ENCODE data around the gene PALD1. TPM values are rescaled to one million over a fixed set of nuclear protein-coding genes. Genes with fewer than 3 reads are reported as not detected.
"Not testable (repeated sequence)": the region's sequence is repeated elsewhere in the genome, so short reads cannot be mapped to it uniquely, and the experiment has no call there.

PALD1 gene
- polyA plus RNA-seq, 4 donors, result 10.5 to 13.3 (median 12.0) TPM

- no peak for DNase-seq (ENCODE audit: low read depth in 4 of 4, low spot score in 2 of 4)
These were observed 2.5 kb downstream of the PALD1 start for GRCh38 chr10:70481105-70481504.

- DNase-seq (ENCODE audit: low read depth in 4 of 4, low spot score in 2 of 4), result no peak
These were observed 3.4 kb downstream of the PALD1 start for GRCh38 chr10:70481831-70482530.

GRCh38 chr10:70482982-70483760 lies 4.6 kb downstream of the PALD1 start:
- DNase-seq (ENCODE audit: low read depth in 4 of 4, low spot score in 2 of 4), result no peak

- not testable (repeated sequence) for DNase-seq (ENCODE audit: low read depth in 4 of 4, low spot score in 2 of 4)
These were observed 5.3 kb downstream of the PALD1 start for GRCh38 chr10:70483872-70484271.

GRCh38 chr10:70487824-70488223 lies 9.3 kb downstream of the PALD1 start:
- no peak for DNase-seq (ENCODE audit: low read depth in 4 of 4, low spot score in 2 of 4)

GRCh38 chr10:70490142-70490541 lies 11.6 kb downstream of the PALD1 start:
- no peak for DNase-seq (ENCODE audit: low read depth in 4 of 4, low spot score in 2 of 4)

GRCh38 chr10:70491614-70492013 lies 13.0 kb downstream of the PALD1 start:
- no peak for DNase-seq (ENCODE audit: low read depth in 4 of 4, low spot score in 2 of 4)

GRCh38 chr10:70492786-70493659 lies 14.5 kb downstream of the PALD1 start:
- no peak for DNase-seq (ENCODE audit: low read depth in 4 of 4, low spot score in 2 of 4)

- DNase-seq (ENCODE audit: low read depth in 4 of 4, low spot score in 2 of 4), result no peak
These were observed 15.2 kb downstream of the PALD1 start for GRCh38 chr10:70493660-70494234.

- no peak for DNase-seq (ENCODE audit: low read depth in 4 of 4, low spot score in 2 of 4)
These were observed 16.0 kb downstream of the PALD1 start for GRCh38 chr10:70494536-70494935.

- no peak for DNase-seq (ENCODE audit: low read depth in 4 of 4, low spot score in 2 of 4)
These were observed 16.4 kb downstream of the PALD1 start for GRCh38 chr10:70494966-70495365.

GRCh38 chr10:70495691-70496261 lies 17.2 kb downstream of the PALD1 start:
- DNase-seq (ENCODE audit: low read depth in 4 of 4, low spot score in 2 of 4), result no peak

- no peak for DNase-seq (ENCODE audit: low read depth in 4 of 4, low spot score in 2 of 4)
These were observed 18.0 kb downstream of the PALD1 start for GRCh38 chr10:70496341-70497119.

GRCh38 chr10:70497120-70497545 lies 18.6 kb downstream of the PALD1 start:
- DNase-seq (ENCODE audit: low read depth in 4 of 4, low spot score in 2 of 4), result no peak

- DNase-seq (ENCODE audit: low read depth in 4 of 4, low spot score in 2 of 4), result no peak
These were observed 20.6 kb downstream of the PALD1 start for GRCh38 chr10:70498970-70499835.

GRCh38 chr10:70499836-70500167 lies 21.2 kb downstream of the PALD1 start:
- no peak for DNase-seq (ENCODE audit: low read depth in 4 of 4, low spot score in 2 of 4)

- no peak for DNase-seq (ENCODE audit: low read depth in 4 of 4, low spot score in 2 of 4)
These were observed 21.8 kb downstream of the PALD1 start for GRCh38 chr10:70500368-70500767.

GRCh38 chr10:70500812-70501301 lies 22.3 kb downstream of the PALD1 start:
- DNase-seq (ENCODE audit: low read depth in 4 of 4, low spot score in 2 of 4), result no peak

- DNase-seq (ENCODE audit: low read depth in 4 of 4, low spot score in 2 of 4), result no peak
These were observed 23.8 kb downstream of the PALD1 start for GRCh38 chr10:70502406-70502805.

Data from left renal cortex interstitium (tissue), 4 donors.